ENCODE data around the gene CD79A. TPM values are rescaled to one million over a fixed set of nuclear protein-coding genes. Genes with fewer than 3 reads are reported as not detected.

Gene CD79A
- total RNA-seq, 1 experiment from 2014 or later, result 0.07 TPM

DNA sequence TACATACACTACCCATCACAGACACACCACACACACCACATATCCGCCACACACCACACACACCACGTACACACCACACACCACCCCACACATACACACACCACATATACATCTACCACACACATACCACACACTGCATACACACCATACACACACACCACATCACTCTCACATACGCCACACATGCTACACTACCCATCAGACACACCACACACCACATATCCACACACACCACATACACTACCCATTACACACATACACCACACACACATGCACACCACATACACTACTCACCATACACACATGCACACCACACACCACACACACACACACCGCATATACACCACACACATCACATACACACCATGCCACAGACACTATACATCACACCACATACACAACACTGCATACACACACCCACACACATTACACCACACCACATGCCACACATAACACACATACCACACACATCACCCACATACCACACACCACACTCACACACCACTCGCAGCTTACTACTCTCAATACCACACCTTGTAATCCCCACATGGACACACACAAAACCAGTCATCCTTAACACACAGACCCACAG, 41.7 kb downstream of the CD79A start:
- Histone ChIP-seq H3K36me3 (no peaks in the 10 kb centered on the region), H3K4me3 (no peak overlapping the region), H3K9me3 (peaks cover 2% of the 10 kb centered on the region), H3K27me3 (peaks cover 40% of the 10 kb centered on the region)
- DNase-seq, result no peak

DNA sequence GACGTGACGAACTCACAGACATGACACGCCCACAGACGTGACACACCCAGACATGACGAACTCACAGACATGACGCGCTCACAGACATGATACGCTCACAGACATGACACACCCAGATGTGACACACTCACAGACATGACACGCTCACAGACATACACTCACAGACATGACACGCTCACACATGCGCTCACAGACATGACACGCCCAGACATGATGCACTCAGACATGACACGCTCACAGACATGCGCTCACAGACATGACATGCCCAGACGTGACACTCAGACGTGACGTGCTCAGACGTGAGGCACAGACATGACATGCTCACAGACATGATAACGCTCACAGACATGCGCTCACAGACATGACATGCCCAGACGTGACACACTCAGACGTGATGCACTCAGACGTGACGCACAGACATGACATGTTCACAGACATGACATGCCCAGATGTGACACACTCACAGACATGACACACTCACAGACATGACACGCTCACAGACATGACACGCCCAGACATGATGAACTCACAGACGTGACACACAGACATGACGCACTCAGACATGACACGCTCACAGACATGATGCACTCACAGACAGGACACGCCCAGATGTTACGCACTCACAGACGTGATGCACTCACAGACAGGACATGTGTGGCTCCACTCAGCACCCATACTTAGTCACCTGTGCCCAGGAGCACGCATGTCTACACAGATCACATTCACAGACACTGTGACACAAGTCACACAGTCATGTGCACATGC, 43.1 kb downstream of the CD79A start:
- no peak for DNase-seq
- Histone ChIP-seq H3K27me3 (peaks cover 45% of the 10 kb centered on the region), H3K36me3 (no peaks in the 10 kb centered on the region), H3K9me3 (peaks cover 2% of the 10 kb centered on the region), H3K4me3 (no peak overlapping the region)

DNA sequence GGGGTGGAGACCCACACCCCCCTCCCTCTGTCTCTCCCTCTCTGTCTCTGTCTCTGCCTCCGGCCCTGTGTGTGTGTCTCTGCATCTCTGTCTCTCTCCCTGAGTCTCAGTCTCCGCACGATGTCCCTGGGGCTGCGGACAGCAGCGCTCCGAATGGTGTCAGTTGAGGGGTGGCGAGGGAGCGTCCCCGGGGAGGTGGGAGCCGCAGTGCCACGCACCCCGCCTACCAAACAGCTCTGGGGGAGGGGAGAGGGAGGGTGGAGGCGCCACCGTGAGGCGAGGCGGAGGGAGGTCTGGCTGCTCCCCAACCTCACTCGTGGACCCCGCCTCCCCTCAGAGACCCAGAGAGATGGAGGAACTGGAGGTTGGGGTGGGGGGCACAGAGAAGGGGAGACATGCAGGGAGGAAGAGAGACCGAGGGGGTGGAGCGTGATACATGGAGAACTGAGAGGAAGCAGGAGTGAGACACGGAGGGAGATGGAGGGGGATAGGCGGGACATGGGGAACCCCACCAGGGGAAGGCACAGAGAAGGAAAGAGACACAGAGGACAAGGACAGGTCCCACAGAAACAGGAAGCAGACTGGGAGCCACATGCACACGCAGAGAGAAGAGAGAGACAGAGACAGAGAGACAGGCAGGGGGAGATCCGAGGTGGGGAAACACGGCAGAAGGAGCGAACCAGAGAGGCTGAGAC, 44.0 kb downstream of the CD79A start:
- DNase-seq, result no peak
- Histone ChIP-seq H3K4me3 (no peak overlapping the region), H3K9me3 (peaks cover 2% of the 10 kb centered on the region), H3K36me3 (no peaks in the 10 kb centered on the region), H3K27me3 (peaks cover 41% of the 10 kb centered on the region)

DNA sequence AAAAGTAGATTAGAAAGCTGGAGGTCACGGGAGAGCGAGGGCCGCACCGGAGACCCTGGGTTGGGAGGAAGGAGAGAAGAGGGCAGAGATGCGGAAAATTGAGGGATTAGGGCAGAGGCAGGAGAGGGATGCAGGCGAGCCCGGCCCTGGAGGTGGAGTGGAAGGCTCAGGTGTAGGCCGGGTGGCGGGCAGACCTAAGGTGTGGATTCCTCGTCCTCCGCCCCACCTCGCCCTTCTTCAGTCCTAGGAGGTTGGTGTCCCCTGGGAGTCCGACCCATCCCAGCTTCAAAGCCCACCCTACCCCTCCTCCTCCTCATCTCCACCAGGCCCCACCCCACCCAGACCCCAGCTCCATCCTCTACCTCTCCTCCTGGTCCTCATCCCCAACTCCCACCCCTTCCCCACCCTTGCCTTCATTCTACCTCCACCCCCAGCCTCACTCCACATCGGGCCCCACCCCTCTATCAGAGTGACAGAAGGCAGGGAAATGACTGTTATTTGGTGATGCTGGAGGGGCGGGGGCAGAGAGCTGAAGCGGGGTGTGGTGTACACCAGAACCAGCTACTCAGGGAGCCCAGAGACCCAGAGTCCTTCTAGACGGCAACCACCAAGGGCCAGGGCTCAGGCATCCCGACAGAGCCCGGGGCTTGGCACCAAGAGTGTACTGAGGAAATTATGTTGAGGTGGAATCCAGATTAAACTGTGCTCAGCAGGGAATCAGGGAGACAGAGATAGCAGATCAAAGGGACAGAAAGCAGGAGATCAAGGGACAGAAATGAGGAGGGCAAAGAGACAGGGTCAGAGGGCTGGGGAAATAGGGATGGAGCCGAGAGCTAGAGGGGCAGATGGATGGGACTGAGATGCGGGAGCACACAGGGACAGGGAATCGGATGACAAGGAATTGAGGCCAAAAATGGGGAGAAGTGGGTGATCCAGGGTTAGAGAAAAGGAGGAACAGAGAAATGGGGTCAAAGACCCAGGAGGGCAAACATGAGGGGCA, 44.8 kb downstream of the CD79A start:
- H3K9me3 ChIP-seq, result peaks cover 2% of the 10 kb centered on the region
- H3K4me3 ChIP-seq, result no peak overlapping the region
- H3K36me3 ChIP-seq, result no peaks in the 10 kb centered on the region
- peaks cover 38% of the 10 kb centered on the region for H3K27me3 ChIP-seq
- DNase-seq, result no peak

DNA sequence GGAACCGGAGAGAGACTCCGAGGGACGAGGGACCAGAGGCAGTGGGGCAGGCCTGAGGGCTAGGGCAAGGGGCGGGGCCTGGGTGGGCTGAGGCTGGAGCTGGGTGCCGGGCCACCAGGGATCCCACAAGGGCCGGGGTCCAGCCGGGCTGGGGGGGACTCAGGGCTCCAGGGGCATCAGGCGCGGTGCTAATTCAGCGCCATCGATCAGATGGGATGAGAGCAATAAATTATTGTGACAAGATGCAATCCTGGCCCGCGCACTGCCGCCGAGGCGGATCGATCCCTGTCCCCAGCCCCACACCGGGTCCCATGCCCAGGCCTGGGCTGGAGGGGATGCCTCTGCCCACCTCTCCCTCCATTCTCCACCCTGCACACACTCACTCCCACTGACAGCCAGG, 45.5 kb downstream of the CD79A start:
- no peaks in the 10 kb centered on the region for H3K36me3 ChIP-seq
- DNase-seq, result no peak
- H3K9me3 ChIP-seq, result peaks cover 2% of the 10 kb centered on the region
- peaks cover 41% of the 10 kb centered on the region for H3K27me3 ChIP-seq
- H3K4me3 ChIP-seq, result no peak overlapping the region

DNA sequence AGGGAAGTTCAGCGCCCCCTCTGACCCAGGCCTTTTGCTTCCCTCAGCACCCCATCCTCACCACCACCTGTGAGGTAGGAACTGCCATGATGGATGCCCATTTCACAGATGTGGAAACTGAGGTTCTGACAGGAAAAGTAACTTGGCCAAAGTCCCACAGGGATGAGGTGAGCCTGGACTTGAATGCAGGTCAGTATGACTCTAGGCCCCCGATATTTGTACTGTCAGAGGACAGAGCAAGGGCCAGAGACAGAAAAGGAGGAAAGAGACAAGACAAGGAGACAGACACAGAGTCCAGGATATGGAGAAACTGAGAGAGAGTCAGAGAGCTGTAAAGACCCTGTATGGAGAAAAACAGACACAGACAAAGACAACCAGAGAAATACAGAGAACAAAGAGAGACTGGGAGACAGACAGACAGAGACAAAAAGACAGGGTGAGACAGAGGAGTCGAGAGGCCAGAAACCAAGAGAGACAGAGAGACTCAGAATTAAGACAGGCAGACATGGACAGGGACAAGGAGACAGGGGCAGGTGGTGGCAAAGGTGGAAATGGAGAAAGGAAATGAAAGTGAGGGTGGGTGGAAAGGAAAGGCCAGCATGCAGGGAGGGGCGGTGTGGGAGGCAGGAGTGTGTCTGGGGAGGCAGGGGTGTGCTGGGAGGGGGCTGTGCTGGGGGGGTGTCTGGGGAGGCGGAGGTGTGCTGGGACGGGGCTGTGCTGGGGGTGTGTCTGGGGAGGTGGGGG, 46.1 kb downstream of the CD79A start:
- H3K27me3 ChIP-seq, result peaks cover 39% of the 10 kb centered on the region
- no peak for DNase-seq
- H3K9me3 ChIP-seq, result peaks cover 2% of the 10 kb centered on the region
- no peaks in the 10 kb centered on the region for H3K36me3 ChIP-seq
- no peak overlapping the region for H3K4me3 ChIP-seq

DNA sequence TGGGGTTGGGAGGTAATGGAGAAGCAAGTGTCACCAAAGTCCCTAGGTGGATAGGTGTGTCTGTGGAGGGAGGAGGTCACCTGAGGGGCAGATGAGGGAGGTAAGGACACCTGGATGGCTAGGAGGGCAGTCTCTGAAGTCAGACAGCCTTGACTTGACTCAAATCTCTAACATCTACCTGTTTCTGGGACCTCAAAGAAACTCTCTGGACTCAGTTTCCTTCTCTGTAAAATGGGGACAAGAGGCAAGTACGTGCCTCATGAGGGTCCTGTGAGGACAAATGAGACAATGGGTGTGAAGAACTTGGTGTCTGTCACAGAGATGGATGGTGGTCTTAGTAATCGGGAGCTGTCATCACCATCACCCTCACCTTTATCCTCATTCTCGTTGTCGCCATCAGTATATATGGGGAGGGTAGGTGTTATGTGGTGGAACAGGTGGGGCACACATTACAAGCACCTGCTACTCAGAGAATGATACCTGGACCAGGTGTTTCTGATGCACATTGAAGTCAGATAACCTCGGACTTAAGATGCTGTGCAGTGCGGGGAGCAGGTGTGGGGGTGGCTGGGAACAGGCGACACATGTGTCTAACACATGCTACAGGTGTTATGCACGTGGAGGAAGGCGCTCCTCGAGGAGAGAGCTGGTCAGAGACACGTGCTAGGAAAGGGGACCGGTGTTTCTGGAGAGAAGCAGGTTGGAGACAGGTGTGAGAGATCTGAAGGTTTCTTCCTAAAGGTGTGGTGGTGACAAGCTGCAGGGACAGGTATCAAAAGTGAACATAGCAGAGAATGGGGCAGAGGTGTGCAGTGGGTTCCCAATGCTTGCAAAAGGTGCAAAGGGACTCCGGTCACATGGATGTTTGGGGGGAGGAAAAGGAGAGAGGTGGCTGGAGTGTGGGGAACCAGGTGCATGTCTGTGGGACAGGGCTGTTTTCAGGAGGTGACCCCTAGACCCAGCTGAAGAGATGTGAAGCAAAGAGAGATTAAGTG, 47.4 kb downstream of the CD79A start:
- no peaks in the 10 kb centered on the region for H3K36me3 ChIP-seq
- no peak for DNase-seq
- H3K4me3 ChIP-seq, result no peak overlapping the region
- peaks cover 47% of the 10 kb centered on the region for H3K27me3 ChIP-seq
- no peaks in the 10 kb centered on the region for H3K9me3 ChIP-seq

DNA sequence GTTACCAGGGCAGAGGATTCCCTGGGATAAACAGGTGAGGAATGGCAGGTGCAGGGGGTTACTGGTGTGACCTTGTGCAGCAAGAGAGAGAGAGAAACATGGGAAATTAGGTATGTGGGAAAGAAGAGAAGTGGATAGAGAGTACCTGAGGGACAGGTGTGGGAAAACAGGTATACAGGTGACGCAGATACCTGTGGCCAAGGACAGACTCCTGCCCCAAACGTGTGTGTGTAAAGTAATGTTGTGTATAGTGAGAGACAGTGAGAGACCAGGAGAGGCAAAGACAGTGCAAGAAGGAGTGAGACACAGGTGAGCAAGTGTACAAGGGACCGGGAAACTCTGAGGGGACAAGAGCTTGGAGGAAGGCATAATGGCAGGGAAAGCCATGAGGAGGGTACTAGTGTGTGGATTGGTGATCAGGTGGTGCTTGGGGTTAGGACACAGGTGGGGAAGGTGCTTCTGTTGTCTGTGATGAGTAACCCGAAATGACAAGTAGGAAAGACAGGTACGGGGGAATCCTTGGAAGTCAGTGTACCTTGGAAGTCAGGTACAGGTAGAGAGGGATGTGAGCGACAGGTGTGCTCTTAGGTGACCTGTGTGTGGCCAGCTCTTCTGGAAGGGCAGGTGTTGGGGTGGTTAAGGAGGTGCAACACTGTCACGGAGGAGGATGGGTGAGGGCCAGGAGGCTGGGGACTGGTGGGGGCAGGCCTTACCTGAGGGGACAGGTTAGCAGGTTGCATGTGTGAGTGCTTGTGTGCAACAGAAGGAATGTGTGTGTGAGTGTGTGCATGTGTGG, 48.3 kb downstream of the CD79A start:
- Histone ChIP-seq H3K4me3 (no peak overlapping the region), H3K27me3 (peaks cover 57% of the 10 kb centered on the region)

DNA sequence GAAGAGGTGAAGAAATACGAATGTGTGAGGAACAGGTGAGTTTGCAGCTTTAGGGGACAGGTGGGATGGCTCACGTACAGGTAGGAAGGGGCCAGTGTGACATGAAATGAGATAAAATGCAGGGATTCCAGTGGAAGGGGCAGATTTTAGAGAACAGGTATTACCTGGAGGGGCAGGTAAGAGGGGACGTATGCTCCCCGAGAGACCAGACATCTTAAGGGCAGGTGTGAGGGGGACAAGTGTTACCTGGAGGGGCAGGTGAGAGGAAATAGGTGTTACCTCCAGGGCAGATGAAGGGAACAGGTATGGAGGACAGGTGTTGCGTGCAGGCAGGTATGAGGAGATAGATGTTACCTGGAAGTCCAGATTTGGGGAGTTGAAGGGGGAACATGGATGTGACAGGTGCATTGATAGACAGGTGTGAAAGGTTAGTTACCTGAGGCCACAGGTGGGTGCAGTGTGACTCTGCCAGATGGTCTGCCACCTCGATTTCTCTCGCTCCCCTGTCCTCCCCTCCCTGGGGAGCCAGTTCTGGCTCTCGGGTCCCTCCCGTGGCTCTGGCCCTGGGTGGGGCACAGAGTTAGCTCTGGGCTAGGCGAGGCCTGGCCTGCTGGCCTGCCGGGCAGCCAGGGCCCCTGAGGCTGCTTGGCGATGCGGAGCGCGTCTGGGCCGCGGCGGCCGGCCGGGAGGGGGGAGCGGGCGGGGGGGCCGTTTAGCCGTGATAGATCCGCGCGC, 49.1 kb downstream of the CD79A start:
- Histone ChIP-seq H3K4me3 (no peak overlapping the region), H3K27me3 (peaks cover 65% of the 10 kb centered on the region)
- DNase-seq, result no peak

More for the DNA sequence above, 48.3 kb downstream of the CD79A start:
- DNase-seq, result no peak
- no peaks in the 10 kb centered on the region for H3K36me3 ChIP-seq
- H3K9me3 ChIP-seq, result no peaks in the 10 kb centered on the region

DNA sequence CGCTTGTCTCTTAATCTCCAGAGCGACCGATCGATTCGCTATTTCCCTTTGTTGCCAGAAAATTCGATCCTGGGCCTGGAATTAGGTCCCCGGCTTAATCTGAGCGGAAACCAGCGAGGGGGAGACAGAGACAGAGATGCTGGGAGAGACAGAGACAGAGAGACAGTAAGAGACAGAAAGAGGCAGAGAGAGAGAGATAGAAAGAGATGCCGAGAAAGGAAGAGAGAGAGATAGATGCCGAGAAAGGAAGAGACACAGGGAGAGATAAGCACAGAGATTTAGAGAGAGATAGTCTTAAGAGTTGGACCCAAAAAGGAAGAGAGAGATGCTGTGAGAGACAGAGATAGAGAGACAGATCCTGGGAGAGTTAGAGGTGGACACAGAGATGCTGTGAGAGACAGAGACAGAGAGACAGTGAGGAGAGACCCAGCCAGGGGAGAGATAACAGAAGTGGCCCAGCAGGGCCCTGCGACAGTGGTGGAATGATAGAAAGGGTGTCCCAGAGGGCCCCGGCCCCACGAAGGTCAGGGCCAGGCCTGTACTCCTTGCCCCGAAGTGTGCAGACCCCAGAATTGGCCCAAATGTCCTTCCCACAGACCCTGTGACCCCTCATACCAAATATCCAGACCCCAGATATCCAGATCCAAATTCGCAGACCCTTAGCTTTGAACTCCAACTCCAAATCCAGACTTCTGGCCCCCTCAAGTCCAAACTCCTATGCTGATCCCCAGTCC, 49.9 kb downstream of the CD79A start:
- DNase-seq, result no peak
- Histone ChIP-seq H3K4me3 (no peak overlapping the region), H3K36me3 (no peaks in the 10 kb centered on the region), H3K27me3 (peaks cover 70% of the 10 kb centered on the region), H3K9me3 (no peaks in the 10 kb centered on the region)

More for the DNA sequence above, 49.1 kb downstream of the CD79A start:
- Histone ChIP-seq H3K36me3 (no peaks in the 10 kb centered on the region), H3K9me3 (no peaks in the 10 kb centered on the region)

DNA sequence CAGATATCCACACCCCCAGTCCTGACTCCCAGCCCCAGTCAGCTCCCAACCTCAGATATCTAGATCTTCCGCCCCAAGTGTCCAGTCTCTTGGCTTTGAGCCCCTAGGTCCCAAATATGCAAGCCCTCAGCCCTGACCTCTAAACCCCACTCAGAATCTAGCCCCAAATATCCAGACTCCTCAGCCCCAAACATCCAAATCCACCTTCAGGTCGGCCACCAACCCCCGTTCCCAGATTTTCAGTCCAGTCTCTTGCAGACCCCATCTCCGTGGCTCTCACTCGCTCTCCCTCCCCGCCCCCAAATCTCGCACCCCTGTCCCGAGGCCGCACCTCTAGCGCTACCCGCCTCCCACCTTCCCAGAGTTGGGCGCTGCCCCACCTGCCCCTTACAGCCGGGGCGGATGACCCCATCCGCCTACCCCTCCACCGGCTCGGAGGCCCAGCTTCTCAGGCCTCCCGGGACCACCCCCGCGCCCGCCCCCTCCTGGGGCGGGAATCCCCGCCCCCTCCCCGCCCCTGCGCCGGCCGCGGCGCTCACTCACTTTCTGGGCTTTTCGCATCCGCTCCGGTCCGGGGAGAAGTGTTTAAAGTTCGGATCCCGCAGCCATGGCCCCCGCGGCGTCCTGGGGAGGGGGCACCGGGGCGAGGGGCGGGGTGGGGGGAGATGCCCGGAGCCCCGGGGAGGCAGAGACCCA, 50.6 kb downstream of the CD79A start:
- no peaks in the 10 kb centered on the region for H3K36me3 ChIP-seq

DNA sequence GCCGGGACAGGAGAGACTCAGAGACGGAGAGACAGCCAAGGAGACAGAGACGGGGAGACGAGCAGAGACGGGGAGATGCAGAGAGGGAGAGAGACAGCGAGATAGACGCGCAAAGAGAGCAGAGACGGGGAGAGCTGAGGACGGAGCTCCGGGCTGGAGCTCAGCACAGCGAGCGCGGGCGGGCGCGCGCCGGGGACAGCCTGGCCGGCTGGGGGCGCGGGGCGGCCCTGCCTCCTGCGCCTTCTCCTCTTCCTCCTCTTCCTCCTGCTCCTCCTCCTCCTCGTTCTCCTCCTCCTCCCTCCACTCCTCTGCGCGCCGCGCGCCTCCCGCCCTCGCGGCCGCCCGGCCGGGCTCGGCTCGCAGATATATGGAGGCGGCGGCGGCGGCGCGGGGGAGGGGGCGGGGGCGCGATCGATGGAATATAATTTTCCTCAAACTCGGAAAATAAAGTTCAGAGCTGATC, 51.2 kb downstream of the CD79A start, which contains the start of gene ERFL:
TSS of gene ERFL (minus strand) at position 229 of the 463 bp plus-strand sequence. CDS start 15,530 bp downstream, outside the sequence.
- Histone ChIP-seq H3K36me3 (no peaks in the 10 kb centered on the region), H3K4me3 (no peak within 1 kb of the TSS; the same call in 1 of the 2 replicates), H3K9me3 (no peaks in the 10 kb centered on the region), H3K27me3 (peaks cover 65% of the 10 kb centered on the region)
- peak; percentile 31 for DNase-seq

More for the DNA sequence above, 50.6 kb downstream of the CD79A start:
- Histone ChIP-seq H3K9me3 (no peaks in the 10 kb centered on the region), H3K4me3 (no peak overlapping the region), H3K27me3 (peaks cover 65% of the 10 kb centered on the region)
- no peak for DNase-seq

Measured in MG63 (cell line).